Stimulated activated CD4-positive, alpha-beta T cell treated with anti-CD3 and anti-CD28 coated beads, Interleukin-12 subunit alpha, Interleukin-12 subunit beta, amount 100 ng/mL, for 48 hours (primary cell): Measurements from ENCODE around the gene GALT.
"Not testable (repeated sequence)": the region's sequence is repeated elsewhere in the genome, so short reads cannot be mapped to it uniquely, and the experiment has no call there.

Source experiments
- DNase-seq, 3 donors: peaks; one replicate each; pipeline ENCODE4 v3.0.0-alpha.2; 2020; ENCODE audit warnings: low read depth in 2 of 3, low spot score in 1 of 3

Gene GALT

GRCh38 chr9:34627716-34628655 lies 18.5 kb upstream of the GALT start:
- DNase-seq = no peak

DNA sequence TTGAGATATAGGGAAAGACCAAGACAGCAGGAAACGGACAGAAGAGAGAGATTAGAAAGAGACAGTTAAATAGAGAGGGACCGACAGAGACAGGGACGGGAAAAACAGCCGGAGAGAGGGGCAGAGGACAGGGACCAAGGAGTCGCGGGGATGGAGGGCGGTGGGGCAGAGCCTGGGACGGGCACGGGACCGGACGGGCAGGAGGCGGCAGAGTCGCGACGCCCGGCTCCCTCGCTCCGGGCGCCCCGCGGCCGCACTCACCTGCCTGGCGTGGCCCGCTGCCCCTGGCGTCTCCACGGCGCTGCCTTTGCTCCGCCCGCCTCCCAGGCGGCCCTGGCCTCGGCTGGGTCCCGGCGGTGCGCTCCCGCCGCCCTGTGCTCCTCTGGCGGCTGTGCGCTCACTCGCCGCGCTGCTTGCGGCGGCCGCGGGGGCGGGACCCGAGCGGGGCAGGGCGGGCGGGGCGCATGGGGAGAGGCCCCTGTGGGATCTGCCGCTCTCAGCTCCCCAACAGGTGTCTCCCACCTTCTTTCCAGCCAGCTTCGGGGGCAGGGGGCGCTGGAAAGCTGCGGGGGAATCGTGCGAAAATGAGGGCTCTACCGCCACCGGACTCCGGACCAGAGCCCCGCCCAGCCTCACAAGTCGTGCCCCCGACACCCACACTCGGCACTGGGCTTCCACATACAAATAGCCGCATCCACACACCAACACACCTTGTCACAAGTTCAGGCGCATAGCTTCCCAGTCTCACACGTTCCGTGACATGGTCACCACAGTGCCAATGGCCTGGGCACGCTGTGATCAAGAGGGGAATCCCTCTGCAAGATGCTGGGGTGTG lies 17.6 kb upstream of the GALT start, which contains the start of gene ARID3C:
Gene ARID3C, minus strand, starts transcription at position 411 of the 835 bp plus-strand sequence. CDS start 1,052 bp downstream, outside the sequence.
- peak in 1 of 3 donors; percentile 48 for DNase-seq

DNA sequence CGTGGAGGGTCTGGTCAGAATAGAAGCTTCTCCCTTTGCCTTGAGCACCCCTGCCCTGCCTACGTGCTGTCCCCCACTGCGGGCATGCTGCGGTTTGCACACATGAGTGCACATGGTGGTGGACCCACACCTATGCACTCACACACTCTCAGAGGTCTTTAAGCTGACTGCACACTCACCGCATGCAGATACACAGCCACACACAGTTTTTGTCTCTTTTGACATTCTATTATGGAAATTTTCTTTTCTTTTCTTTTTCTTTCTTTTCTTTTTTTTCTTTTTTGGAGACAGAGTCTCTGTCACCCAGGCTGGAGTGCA lies 17.0 kb upstream of the GALT start:
- DNase-seq = no peak

DNA sequence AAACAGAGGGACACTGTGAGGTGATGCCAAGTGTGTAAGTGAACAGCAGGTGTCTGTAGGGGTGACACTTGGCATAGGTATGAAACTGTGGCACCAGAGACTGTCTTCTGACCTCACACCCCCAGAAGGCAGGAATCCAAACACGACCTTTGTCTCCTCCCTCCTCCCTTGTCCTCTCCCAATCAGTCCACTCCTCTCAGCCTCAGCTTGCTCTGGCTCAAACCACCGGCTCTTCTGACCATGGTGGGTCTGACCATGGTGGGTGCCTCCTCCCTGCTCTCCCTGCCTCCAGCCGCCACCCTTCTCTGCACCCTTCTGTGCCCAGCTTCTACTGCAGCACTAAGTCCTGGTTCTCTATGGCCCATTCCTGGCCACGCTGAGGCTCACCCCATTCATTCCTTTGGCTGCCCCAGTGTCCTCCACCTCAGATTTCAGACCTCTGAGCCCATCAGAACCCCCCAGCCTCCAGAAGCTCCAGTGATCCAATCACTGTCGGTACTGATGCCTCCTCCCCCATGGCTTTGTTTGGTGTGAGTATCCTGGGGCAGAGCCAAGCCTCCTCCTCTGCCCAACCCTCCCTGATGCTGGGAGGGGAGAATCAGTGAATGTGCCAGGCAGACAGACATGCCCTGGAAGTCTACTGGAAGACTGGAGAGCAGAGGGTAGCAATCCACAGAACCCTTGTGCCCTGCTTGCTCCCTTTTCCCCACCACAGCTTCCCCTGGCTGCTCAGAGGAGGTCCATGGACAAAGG lies 15.9 kb upstream of the GALT start:
- DNase-seq = no peak

- DNase-seq = no peak
These were observed 13.3 kb upstream of the GALT start for GRCh38 chr9:34633166-34633565.

DNA sequence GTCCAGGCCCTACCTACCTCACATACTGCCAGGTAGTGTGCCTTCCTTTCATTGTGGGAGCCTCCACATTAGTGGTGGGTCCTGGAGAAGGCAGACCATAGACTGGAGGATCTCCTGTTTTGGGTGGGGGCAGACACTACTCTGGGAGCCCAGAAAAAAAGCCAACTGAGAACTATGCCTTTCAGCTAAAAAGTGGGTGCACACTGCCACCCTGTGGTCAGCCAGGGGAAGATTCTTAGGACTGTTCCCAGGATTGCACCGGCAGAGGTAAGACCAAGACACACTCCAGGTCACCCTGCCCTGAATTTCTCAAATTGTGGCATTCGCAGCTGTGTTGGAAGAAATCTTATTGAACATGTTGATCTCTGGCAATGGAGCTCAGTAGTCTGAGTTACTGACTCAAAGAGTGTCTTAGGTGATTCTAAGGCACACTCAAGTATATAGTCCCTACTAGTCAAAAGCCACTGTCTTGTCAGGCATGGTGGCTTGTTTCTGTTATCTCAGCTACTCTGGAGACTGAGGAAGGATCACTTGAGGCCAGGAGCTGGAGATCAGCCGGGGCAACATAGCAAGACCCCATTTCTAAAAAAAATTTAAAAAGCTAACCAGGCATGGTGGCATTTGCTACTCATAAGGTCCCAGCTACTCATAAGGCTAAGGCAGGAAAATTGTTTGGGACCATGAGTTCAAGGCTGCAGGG lies 12.5 kb upstream of the GALT start:
- peak; percentile 51 to 63 (median 56) for DNase-seq

DNA sequence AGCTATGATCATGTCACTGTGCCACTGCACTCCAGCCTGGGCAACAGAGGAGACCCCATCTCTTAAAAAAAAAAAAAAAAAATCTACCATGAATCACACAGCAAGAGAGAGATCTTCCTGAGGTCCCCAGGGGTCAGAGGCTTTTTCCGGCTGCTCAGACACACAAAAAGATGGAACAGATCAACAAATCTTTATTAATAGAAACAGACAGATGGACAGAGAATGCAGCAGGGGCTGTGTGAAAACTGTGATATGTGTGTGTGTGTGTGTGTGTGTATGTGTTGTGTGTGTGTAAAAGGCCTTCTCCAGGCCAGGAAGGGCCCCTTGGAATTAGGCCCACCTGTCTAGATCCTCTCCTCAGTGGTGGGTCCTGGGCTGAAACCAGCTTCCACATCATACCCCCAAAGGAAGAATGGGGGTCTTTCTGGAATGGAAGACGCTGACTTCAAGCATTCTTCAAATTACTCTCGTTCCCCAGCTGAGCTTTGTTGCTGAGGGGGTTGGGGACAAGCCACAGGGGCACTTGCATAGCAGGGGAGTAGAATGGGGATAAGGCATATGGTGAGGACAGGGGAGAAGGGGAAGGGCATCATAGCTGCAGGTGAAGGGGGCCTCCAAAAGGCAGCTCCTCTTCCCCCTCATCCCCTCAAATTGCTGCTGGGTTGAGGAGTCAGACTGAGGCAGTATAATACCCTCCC lies 11.8 kb upstream of the GALT start:
- no peak for DNase-seq

GRCh38 chr9:34635556-34635955 lies 10.9 kb upstream of the GALT start:
- no peak for DNase-seq

DNA sequence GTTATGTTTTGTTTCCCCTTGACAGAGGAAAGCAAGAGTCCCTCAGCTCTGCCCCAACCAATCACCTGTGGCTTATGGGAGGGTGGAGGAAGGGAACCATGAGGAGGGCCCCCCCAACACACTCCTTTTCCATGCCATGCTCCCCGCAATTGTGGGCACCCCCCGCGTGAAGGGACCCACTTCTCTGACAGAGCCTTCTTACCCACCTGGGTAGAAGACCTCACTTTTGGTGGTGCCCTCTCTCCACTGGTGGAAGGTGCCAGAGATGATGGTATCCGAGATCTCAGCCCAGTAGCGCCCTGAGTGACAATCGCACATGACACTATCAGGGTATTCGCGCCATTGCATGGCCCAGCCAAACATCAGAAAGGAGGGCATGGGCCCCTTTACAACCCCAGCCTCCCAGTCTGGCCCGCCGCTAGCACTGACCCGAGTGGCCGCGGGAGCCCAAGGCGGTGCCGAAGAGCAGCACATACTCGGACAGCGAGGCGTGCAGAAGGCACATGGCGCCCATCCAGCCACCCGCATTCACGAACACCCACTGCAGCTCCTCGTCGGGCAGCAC lies 9.6 kb upstream of the GALT start:
- no peak for DNase-seq

GRCh38 chr9:34637356-34638137 lies 8.9 kb upstream of the GALT start, which contains the start of gene SIGMAR1:
Gene SIGMAR1 (minus strand): TSS chr9:34637787. CDS start chr9:34637697, 90 bp downstream.
- peak; percentile 87 to 92 (median 91) for DNase-seq

- no peak for DNase-seq
These were observed 8.4 kb upstream of the GALT start for GRCh38 chr9:34638138-34638445.

- DNase-seq = not testable (repeated sequence)
These were observed 7.2 kb upstream of the GALT start for GRCh38 chr9:34639322-34639721.

DNA sequence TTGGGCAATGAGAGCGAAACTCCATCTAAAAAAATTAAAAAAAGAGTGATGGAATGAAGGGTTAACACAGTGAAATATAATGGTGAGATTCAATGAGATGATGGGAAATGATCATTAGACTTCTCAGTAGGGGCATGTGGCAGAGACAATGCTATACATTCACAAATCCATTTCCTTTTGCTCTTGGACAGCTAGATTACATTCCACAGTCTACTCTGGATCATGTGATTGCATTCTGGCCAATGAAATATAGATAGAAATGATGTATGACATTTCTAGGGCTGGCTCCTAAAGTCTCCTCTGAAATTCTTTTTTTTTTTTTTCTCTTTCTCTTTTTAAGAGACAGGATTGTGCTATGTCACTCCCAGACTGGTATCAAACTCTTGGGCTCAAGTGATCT lies 3.8 kb upstream of the GALT start:
- DNase-seq = no peak

- DNase-seq = no peak
These were observed 1.6 kb upstream of the GALT start for GRCh38 chr9:34644766-34645314.

DNA sequence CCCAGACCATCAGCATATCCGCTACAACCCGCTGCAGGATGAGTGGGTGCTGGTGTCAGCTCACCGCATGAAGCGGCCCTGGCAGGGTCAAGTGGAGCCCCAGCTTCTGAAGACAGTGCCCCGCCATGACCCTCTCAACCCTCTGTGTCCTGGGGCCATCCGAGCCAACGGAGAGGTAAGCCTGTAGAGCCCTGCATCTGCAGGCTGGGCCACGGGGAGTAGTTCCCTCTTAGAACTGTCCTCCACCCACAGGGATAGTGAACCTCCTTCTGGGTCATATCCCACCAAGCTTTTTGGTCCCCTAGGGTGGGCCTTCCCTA lies 569 bp downstream of the GALT start:
- no peak for DNase-seq

DNA sequence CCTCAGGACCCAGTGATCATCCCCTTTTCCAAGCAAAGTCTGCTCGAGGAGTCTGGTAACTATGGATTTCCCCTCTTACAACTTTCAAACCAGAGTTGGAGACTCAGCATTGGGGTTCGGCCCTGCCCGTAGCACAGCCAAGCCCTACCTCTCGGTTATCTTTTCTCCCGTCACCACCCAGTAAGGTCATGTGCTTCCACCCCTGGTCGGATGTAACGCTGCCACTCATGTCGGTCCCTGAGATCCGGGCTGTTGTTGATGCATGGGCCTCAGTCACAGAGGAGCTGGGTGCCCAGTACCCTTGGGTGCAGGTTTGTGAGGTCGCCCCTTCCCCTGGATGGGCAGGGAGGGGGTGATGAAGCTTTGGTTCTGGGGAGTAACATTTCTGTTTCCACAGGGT lies 1.2 kb downstream of the GALT start:
- no peak for DNase-seq

DNA sequence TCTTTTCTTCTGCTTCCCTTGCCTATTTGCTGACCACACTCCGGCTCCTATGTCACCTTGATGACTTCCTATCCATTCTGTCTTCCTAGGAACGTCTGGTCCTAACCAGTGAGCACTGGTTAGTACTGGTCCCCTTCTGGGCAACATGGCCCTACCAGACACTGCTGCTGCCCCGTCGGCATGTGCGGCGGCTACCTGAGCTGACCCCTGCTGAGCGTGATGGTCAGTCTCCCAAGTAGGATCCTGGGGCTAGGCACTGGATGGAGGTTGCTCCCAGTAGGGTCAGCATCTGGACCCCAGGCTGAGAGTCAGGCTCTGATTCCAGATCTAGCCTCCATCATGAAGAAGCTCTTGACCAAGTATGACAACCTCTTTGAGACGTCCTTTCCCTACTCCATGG lies 2.2 kb downstream of the GALT start:
- no peak for DNase-seq

DNA sequence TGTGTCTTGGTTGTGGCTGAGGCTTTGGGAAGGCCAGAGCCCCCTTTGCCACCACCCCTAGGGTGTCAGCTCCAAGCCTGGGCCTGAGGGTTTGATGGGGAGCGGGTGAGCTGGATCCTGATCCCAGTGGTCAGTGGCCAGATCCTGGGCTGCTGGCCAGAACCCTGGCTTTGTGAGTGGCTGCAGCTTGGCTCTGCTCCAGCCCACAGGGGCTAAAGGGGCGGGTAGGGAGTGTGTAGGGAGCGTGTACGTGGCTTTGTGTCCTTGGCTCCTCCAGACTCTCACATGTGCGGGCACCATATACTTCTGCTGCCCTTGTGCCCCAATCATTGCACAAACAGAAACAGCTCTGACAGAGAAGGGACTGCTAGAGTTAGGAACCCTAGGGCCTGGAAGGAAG lies 4.3 kb downstream of the GALT start:
- DNase-seq = no peak

DNA sequence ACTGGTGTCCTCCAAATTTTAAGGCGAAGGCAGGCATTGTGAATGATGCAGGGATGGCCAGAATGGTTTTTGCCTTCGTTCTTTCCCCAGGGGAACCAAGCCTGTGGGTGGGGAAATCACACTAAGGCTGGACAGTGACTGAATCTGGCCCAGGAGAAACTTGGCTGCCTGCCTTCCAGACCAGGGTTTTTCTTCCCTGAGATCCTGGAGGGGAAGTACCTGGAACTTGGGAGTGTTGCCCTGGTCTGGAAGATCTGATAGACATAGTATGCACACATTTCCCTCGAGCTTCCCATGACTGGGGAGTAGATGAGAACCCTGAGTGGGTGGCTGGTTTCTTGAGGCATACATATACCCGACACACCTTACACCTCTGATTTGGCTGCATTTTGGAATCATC lies 4.8 kb downstream of the GALT start:
- no peak for DNase-seq
